Stimulated activated memory B cell treated with anti-CD40 and anti-IgM and Interleukin-4, amounts not matched to agents 10 μg/mL and 1 μg/mL and 100 μg/mL, for 72 hours (primary cell): ENCODE measurements around the gene COTL1.
A peak's percentile ranks its signal among the peaks of the same experiment; 100 is the strongest.
"Not testable (repeated sequence)": the region's sequence is repeated elsewhere in the genome, so short reads cannot be mapped to it uniquely, and the experiment has no call there.

ENCODE experiments used
- ATAC-seq: fragments of 150-1000 bp; cut with Tn5 transposase; 2 replicates; pipeline ENCODE4 v1.10.0; 2021
- H3K27ac Mint-ChIP-seq: one replicate; pipeline ENCODE4 v1.8.0; 2022; ENCODE audit warnings: mild to moderate bottlenecking, mixed read lengths
- H3K27me3 Mint-ChIP-seq: one replicate; pipeline ENCODE4 v1.8.0; 2022; ENCODE audit warnings: mixed read lengths
- H3K36me3 Mint-ChIP-seq: one replicate; pipeline ENCODE4 v1.8.0; 2022; ENCODE audit warnings: mixed read lengths
- H3K4me1 Mint-ChIP-seq: one replicate; pipeline ENCODE4 v1.8.0; 2022; ENCODE audit warnings: mixed read lengths
- H3K4me3 Mint-ChIP-seq: one replicate; pipeline ENCODE4 v1.8.0; 2022; ENCODE audit warnings: mild to moderate bottlenecking, moderate library complexity, mixed read lengths
- H3K9me3 Mint-ChIP-seq: one replicate; pipeline ENCODE4 v1.8.0; 2022; ENCODE audit warnings: mixed read lengths

COTL1 gene

DNA sequence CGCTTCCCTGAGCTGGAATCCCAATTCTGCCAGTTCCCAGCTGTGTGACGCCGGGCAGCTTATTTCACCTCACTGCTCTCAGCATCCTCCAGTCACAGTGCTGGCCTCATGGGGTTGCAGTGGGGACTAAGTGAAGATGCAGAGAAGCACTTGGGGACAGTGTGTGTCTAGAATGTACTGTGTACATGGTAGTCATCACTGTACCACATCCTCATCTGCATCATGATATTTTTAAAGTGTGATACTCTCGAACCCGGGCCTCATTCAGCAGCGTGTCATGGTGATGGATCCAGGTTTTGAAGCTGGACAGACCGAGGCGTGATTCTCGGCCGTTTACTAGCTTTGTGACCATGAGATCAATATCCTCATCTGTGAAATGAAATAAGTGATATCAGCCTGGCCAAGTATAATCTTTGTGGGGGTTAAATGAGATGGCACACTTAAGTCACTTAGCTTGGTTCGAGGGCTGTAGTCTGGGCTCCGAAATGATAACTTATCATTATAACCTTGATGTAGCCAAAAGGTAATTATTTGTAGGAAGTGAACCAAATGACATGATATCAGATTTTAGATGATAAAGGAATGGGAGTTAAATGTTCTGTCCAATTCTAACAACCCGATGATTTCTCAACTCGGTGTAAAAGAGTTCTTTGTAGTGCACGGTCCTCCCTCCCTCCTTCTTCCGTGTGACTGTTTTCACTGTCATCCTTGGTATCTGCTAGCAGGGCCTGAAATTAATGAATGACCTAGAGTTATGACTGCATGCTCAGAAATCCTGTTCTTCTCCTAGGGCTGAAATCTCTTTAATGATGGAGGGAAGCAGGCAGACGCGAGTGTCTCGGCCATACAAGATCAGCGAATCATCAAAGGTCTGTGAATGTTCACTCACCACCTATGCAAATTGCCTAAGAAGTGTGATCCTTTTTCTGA, 32.4 kb upstream of the COTL1 start:
- peaks cover 37% of the 10 kb centered on the region for H3K36me3 Mint-ChIP-seq
- no peaks in the 10 kb centered on the region for H3K9me3 Mint-ChIP-seq
- peak overlapping the region; percentile 84 for H3K27ac Mint-ChIP-seq
- H3K4me1 Mint-ChIP-seq = peaks cover 35% of the 10 kb centered on the region
- H3K4me3 Mint-ChIP-seq = peak overlapping the region; percentile 58
- no peaks in the 10 kb centered on the region for H3K27me3 Mint-ChIP-seq
- ATAC-seq = no peak

DNA sequence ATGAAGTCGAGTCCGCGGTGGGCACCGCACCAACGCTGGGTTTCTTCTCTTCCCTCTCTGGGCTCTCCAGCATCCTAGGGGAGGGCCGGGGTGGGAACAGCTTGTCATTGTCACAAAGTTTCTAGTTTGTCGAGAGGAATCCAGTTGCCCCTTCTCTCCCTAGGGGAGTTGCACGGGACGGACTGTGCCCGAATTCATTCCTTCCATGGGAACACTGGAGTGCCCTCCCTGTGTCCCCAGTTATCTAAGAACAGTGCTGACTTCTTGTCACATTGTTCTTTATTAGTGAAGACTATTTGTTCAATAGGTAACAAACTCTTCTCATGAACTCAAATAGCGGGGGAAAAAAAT, 31.6 kb upstream of the COTL1 start:
- Mint-ChIP-seq H3K9me3 (no peaks in the 10 kb centered on the region), H3K4me3 (peak overlapping the region; percentile 81), H3K27me3 (no peaks in the 10 kb centered on the region), H3K4me1 (peaks cover 38% of the 10 kb centered on the region), H3K36me3 (peaks cover 30% of the 10 kb centered on the region), H3K27ac (peak overlapping the region; percentile 84)
- no peak for ATAC-seq

DNA sequence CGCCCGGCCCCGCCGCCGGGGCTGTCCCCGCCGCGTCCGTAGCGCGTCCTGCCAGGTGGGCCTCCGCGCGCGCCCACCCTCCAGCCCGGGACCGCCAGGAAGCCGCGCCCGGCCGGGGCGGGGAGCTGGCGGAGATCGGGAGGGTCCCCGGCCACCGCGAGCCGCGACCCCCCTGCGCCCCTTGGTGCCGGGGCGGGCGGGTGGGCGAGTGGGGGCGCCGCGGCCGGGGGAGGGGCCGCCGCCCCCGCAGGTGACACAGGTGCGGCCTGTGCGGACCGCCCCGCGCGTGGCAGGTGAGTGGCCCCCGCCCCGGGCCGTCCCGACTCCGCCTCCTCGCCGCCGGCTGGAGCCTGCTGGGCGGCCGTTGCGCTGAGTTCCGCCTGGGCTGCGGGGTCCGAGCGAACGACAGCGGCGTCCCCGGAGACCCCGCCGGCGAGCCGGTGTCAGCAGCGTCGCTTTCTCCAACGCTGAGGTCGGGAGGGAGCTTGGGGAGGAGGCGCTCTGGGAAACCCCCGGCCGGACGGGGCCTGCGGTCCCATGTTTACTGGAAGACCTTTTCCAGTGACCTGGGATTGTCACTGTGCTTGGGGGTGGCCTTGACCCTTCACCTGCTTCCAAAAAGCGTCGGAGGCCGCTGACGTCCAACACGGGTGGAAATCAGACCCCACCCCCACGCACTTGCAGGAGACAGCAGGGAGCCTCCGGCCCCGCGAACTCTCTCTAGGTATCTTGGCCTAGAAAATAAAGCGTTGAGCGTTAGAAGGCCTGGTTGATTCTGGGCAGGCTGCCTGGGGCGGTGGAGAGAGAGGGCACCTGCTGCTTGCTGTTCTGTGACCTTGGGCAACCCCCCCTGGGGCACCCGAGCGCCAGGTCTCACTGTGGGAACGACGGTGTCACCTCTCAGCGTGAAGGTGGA, 31.0 kb upstream of the COTL1 start:
- peak overlapping the region; percentile 81 for H3K4me3 Mint-ChIP-seq
- H3K27me3 Mint-ChIP-seq = no peaks in the 10 kb centered on the region
- peak; percentile 87 for ATAC-seq
- H3K27ac Mint-ChIP-seq = peak overlapping the region; percentile 92
- peaks cover 26% of the 10 kb centered on the region for H3K36me3 Mint-ChIP-seq
- peaks cover 39% of the 10 kb centered on the region for H3K4me1 Mint-ChIP-seq
- no peaks in the 10 kb centered on the region for H3K9me3 Mint-ChIP-seq

DNA sequence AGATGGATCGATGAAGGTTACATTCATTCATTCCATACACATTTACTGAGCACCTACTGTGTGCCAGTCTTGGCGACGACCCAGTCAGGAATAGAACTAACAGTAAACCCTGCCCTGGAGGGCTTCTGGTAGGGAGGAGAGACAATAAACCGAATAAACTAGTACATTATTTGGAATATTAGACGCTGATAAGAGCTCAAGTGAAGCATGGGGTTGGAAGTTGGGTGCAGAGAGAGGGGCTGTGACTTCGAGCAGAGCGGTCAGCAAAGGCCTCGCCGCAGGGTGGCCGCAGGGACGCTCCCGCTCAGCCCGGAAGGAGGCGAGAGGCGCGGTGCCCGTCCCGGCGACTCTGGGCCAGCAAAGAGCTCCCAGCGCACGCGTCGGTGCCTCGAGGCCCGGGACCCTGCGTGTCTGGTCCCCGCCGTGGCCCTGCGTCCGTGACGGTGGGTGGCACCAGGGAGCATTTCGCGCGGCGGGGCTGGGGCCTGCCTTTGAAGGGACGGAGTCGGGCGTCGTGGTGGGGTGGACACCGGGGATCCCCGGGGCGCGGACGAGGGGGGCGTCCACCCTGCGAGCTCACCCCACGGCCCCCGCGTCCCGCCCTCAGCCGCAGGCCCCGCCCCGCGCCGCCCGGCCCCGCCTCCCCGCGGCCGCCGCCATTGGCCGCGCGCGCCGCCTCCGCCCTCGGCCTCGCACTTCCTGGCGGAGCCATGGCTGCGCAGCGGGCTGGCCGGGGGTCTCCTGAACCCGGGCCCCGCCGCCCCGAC, 30.1 kb upstream of the COTL1 start, which contains the start of gene KLHL36:
KLHL36 (plus strand) TSS at position 684 of the 767 bp plus-strand sequence. CDS start 2,357 bp downstream, outside the sequence.
- H3K4me3 Mint-ChIP-seq = peak within 1 kb of the TSS; percentile 89
- peak; percentile 92 for ATAC-seq
- H3K36me3 Mint-ChIP-seq = peaks cover 21% of the 10 kb centered on the region
- H3K27ac Mint-ChIP-seq = peak within 1 kb of the TSS; percentile 92
- peaks cover 47% of the 10 kb centered on the region for H3K4me1 Mint-ChIP-seq
- H3K27me3 Mint-ChIP-seq = no peaks in the 10 kb centered on the region
- no peaks in the 10 kb centered on the region for H3K9me3 Mint-ChIP-seq

DNA sequence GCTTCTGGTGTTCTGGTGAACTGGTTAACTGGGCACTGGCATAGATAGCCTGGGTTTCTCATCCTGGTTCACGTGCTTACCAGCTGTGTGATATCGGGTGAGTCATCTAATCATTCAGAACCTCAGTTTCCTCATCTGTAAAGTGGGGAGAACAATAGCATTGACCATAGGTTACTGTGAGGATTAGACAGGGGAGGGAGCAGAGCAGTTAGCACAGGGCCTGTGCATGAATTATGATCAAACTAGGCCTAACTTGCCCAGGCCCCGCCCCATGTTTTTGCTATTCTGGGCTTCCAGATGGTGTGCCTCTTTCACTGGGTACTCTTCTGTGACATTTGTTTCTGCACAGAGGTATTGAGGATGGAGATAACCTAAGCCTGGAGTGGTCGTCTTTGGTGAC, 25.8 kb upstream of the COTL1 start:
- Mint-ChIP-seq H3K36me3 (no peaks in the 10 kb centered on the region), H3K4me1 (peaks cover 67% of the 10 kb centered on the region), H3K27me3 (no peaks in the 10 kb centered on the region), H3K4me3 (no peak overlapping the region), H3K9me3 (no peaks in the 10 kb centered on the region), H3K27ac (peak overlapping the region; percentile 91)
- ATAC-seq = no peak

DNA sequence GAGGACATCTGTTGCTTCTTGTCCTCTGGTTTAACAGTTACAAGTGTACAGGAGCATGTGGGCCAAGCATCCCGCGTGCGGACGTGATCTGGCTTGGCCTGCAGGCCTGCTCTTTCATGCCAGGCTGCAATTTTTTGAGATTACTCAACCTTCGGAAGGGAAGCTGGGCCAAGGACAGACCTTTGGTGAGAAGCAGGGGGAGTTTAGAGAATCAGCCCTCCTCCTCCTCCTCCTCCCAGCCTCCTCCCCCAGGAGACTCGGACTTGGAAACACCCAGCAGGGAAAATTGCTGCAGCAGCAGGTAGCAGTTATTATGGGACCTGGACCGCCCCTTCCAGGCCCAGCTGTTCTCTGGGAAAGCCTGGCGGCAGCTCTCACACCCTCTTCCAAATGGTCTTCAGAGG, 25.3 kb upstream of the COTL1 start:
- no peaks in the 10 kb centered on the region for H3K9me3 Mint-ChIP-seq
- peaks cover 72% of the 10 kb centered on the region for H3K4me1 Mint-ChIP-seq
- no peaks in the 10 kb centered on the region for H3K27me3 Mint-ChIP-seq
- H3K4me3 Mint-ChIP-seq = no peak overlapping the region
- H3K27ac Mint-ChIP-seq = peak overlapping the region; percentile 91
- no peak for ATAC-seq
- no peaks in the 10 kb centered on the region for H3K36me3 Mint-ChIP-seq

DNA sequence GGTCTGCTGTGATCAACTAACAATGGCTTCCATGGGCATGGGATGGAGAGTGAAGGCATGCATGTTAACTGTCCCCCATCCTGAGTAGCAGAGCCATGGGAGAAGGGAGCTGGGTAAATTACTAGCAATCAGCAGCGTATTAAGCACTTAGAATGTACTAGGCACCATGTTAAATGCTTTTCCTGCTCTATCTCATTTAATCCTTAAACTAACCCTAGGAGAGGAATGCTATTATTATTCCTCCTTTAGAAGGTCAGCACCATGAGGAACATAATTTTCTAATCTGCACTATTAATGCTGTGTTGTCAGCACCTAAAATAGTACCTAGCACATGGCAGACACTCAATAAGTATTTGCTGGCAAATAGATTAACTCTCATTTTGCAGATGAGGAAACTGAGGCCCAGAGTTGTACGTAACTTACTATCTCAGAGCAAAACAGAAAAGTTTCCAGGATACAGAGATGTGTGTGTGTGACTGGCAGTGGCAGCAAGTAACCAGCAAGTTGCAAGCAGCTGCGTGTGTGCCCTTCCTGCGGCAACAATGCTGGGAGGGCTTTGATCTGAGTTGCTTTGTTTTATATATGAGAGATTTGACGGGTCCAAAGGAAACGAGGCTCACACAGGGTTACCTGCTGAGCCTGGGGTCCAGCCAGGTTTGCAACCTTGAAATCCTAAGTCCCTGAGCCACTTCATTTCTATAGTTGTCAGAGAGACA, 23.9 kb upstream of the COTL1 start:
- H3K4me3 Mint-ChIP-seq = no peak overlapping the region

DNA sequence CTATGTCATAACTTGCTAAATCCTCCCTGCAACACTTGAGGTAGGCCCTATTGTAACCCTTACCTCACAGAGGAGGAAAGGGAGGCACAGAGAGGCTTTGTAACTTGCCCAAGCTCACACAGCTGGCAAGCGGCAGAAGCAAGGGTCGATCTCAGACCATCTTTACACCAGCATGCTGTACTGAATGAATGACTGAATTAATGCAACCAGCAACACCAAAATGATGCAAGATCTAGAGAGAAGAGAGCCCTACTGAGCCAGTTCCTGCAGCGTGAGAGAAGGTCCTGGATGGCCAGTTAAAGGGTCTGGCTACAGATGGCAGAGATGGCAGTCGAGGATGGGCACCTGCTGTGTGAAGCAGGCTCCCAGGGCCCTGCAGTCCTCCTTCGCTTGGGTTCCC, 22.3 kb upstream of the COTL1 start:
- H3K4me1 Mint-ChIP-seq = peaks cover 74% of the 10 kb centered on the region
- H3K36me3 Mint-ChIP-seq = no peaks in the 10 kb centered on the region
- H3K4me3 Mint-ChIP-seq = no peak overlapping the region
- H3K27me3 Mint-ChIP-seq = no peaks in the 10 kb centered on the region
- H3K9me3 Mint-ChIP-seq = no peaks in the 10 kb centered on the region
- ATAC-seq = no peak
- H3K27ac Mint-ChIP-seq = peak overlapping the region; percentile 91

More for the DNA sequence above, 23.9 kb upstream of the COTL1 start:
- H3K4me1 Mint-ChIP-seq = peaks cover 79% of the 10 kb centered on the region
- no peaks in the 10 kb centered on the region for H3K27me3 Mint-ChIP-seq
- peak overlapping the region; percentile 91 for H3K27ac Mint-ChIP-seq
- no peaks in the 10 kb centered on the region for H3K36me3 Mint-ChIP-seq
- no peaks in the 10 kb centered on the region for H3K9me3 Mint-ChIP-seq
- no peak for ATAC-seq

DNA sequence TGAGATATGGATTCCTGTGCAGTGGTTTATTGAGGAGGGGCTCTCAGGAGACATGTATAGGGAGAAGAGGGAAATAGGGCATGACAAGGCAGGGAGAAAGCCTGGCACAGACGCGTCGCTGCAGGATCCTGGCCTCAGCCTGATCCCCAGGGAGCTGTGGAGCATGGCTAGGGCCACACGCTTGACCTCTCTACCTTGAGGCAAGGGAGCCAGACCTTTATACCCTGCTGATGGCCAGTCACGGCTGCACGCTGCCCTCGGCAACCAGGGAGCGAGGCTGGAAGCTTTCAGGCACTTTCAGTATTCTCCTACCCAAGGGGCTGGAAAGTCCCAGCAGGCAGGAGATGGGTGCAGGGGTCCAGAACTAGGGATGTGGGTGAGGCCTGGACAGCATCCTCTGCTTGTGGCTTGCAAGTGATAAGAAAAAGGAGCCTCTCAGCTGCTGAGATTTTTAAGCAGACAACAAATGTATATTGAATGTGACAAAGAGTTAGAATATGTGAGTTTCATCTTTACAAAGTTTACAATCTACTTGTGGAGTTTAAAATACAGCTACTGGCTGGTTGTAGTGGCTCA, 20.4 kb upstream of the COTL1 start:
- H3K27ac Mint-ChIP-seq = peak overlapping the region; percentile 67
- ATAC-seq = no peak
- H3K4me3 Mint-ChIP-seq = no peak overlapping the region
- H3K9me3 Mint-ChIP-seq = no peaks in the 10 kb centered on the region
- no peaks in the 10 kb centered on the region for H3K36me3 Mint-ChIP-seq
- no peaks in the 10 kb centered on the region for H3K27me3 Mint-ChIP-seq
- peaks cover 59% of the 10 kb centered on the region for H3K4me1 Mint-ChIP-seq

DNA sequence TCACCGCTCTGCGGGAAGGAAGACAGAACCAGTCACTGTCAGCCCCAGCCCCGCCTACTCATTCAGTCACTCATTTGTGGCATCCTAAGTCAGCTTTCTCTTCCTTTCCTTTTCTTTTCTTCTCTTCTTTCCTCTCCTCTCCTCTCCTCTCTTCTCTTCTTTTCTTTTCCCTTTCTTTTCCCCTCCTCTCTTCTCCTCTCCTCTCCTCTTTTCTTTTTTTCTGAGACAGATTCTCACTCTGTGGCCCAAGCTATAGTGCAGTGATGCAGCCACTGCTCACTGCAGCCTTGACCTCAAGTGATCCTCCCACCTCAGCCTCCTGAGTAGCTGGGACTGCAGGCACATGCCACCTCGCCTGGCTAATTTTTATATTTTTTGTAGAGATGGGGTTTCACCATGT, 19.8 kb upstream of the COTL1 start:
- H3K4me3 Mint-ChIP-seq = no peak overlapping the region
- H3K27me3 Mint-ChIP-seq = no peaks in the 10 kb centered on the region
- H3K27ac Mint-ChIP-seq = peak overlapping the region; percentile 67
- no peaks in the 10 kb centered on the region for H3K36me3 Mint-ChIP-seq
- H3K9me3 Mint-ChIP-seq = no peaks in the 10 kb centered on the region
- no peak for ATAC-seq
- H3K4me1 Mint-ChIP-seq = peaks cover 53% of the 10 kb centered on the region

DNA sequence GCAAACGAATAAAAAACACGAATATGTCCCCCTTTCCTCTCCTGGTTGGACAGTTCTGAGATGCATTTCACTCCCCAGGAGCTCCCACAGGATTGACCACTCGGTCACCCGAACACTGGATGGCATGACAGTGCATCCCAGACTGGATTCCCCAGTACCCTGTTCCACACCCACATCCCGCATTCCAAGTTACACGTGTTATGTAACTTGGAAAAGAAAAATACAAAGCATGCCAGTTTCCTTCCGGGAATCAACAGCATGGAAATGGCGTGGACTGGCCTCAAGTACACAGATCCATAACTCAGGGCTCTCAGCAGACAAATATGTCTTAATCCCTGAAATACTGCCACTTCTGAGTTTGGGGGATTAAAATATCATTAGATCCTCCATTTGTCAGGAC, 17.8 kb upstream of the COTL1 start:
- H3K9me3 Mint-ChIP-seq = no peaks in the 10 kb centered on the region
- no peak for ATAC-seq
- H3K36me3 Mint-ChIP-seq = no peaks in the 10 kb centered on the region
- no peaks in the 10 kb centered on the region for H3K27me3 Mint-ChIP-seq
- no peak overlapping the region for H3K4me3 Mint-ChIP-seq
- H3K27ac Mint-ChIP-seq = no peak overlapping the region
- peaks cover 49% of the 10 kb centered on the region for H3K4me1 Mint-ChIP-seq

DNA sequence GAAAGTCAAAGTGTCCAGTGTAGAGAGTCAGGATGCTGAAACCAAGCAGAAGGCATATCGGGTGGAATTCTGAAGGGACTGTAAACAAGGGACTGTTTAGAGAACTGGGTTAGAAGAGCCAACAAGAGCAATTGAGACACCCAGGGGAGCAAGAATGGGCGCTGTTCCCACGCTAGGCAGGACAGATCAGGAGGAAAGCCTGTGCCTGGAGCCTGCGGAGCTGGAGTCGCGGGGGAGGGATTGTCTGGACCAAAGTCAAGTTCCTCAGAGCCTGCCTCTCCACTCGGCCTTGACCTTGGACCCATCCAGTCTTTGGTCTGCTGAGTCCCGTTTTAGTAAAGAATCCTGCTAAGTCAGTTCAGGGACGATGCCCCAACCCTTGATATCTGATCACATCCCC, 15.7 kb upstream of the COTL1 start:
- ATAC-seq = no peak
- no peaks in the 10 kb centered on the region for H3K36me3 Mint-ChIP-seq
- no peaks in the 10 kb centered on the region for H3K27me3 Mint-ChIP-seq
- H3K9me3 Mint-ChIP-seq = no peaks in the 10 kb centered on the region
- no peak overlapping the region for H3K27ac Mint-ChIP-seq
- peaks cover 42% of the 10 kb centered on the region for H3K4me1 Mint-ChIP-seq
- no peak overlapping the region for H3K4me3 Mint-ChIP-seq

DNA sequence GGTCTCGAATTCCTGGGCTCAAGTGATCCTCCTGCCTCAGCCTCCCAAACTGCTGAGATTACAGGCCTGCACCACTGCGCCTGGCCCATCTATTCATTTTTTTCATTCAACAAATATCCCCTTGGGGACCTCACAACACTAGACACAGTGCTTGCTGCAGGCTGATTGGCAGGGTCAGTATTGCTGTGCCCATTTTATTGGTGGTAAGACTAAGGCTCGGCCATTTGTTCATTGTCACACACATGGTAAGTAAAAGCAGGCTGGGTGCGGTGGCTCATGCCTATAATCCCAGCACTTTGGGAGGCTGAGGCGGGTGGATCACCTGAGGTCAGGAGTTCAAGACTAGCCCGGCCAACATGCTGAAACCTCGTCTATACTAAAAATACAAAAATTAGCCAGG, 15.0 kb upstream of the COTL1 start:
- H3K27ac Mint-ChIP-seq, ATAC-seq, H3K27me3 Mint-ChIP-seq, H3K9me3 Mint-ChIP-seq, H3K36me3 Mint-ChIP-seq, H3K4me3 Mint-ChIP-seq: not testable (repeated sequence)
- peaks cover 42% of the 10 kb centered on the region for H3K4me1 Mint-ChIP-seq

DNA sequence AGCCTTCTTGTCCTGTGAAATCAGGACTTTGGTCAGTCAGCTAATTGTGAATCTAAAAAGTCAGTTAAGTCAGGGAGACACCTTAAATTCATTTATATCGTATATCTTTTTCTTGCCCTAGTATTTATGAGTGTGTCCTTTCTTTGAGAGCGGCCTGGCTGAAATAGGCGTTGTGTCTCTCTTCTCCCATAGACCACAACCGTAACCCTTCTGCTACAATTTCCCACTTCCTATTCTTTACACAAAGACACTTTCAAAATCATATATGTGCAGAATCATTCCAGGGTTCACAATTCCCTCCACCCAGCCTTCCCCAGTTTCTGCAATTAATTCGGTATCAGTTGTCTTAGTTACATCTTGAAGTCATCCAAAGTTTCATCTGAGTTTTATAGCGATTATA, 14.0 kb upstream of the COTL1 start:
- no peaks in the 10 kb centered on the region for H3K9me3 Mint-ChIP-seq
- H3K4me3 Mint-ChIP-seq = no peak overlapping the region
- peaks cover 37% of the 10 kb centered on the region for H3K4me1 Mint-ChIP-seq
- no peaks in the 10 kb centered on the region for H3K27me3 Mint-ChIP-seq
- peak overlapping the region; percentile 29 for H3K27ac Mint-ChIP-seq
- H3K36me3 Mint-ChIP-seq = no peaks in the 10 kb centered on the region
- no peak for ATAC-seq
